ENCODE results near the gene COG5. TPM values are rescaled to one million over a fixed set of nuclear protein-coding genes. Genes with fewer than 3 reads are reported as not detected.

Gene COG5
- total RNA-seq = 34.7 and 59.9 TPM in 2 replicates

- DNase-seq = peak; percentile 90
These were observed at the start of gene COG5, which contains the start of gene DUS4L for GRCh38 chr7:107563775-107564552. Gene COG5, minus strand, starts transcription at chr7:107563920. Its CDS starts 24 bp downstream, at chr7:107563896. Gene DUS4L, plus strand, starts transcription at chr7:107563971. Its CDS starts 3,100 bp downstream, at chr7:107567071.

- DNase-seq = no peak
These were observed 49.7 kb upstream of the COG5 start for GRCh38 chr7:107613439-107613838.

GRCh38 chr7:107610323-107610722 lies 46.6 kb upstream of the COG5 start:
- DNase-seq = no peak

GRCh38 chr7:107609811-107610261 lies 46.1 kb upstream of the COG5 start:
- DNase-seq = peak; percentile 33

GRCh38 chr7:107606303-107606702 lies 42.6 kb upstream of the COG5 start:
- DNase-seq = no peak

GRCh38 chr7:107605218-107605815 lies 41.6 kb upstream of the COG5 start:
- DNase-seq = no peak

- no peak for DNase-seq
These were observed 37.1 kb upstream of the COG5 start for GRCh38 chr7:107600816-107601215.

- DNase-seq = no peak
These were observed 35.5 kb upstream of the COG5 start for GRCh38 chr7:107599262-107599661.

GRCh38 chr7:107597953-107598352 lies 34.2 kb upstream of the COG5 start:
- no peak for DNase-seq

GRCh38 chr7:107597582-107597916 lies 33.8 kb upstream of the COG5 start:
- DNase-seq = no peak

GRCh38 chr7:107596881-107597581 lies 33.3 kb upstream of the COG5 start:
- peak; percentile 92 for DNase-seq

GRCh38 chr7:107594961-107595737 lies 31.4 kb upstream of the COG5 start:
- peak; percentile 96 for DNase-seq

GRCh38 chr7:107593025-107593410 lies 29.3 kb upstream of the COG5 start:
- DNase-seq = no peak

- no peak for DNase-seq
These were observed 28.8 kb upstream of the COG5 start for GRCh38 chr7:107592361-107593024.

- DNase-seq = no peak
These were observed 27.7 kb upstream of the COG5 start for GRCh38 chr7:107591421-107591820.

GRCh38 chr7:107588529-107589130 lies 24.9 kb upstream of the COG5 start:
- DNase-seq = no peak

- no peak for DNase-seq
These were observed 21.0 kb upstream of the COG5 start for GRCh38 chr7:107584716-107585115.

GRCh38 chr7:107582875-107583274 lies 19.2 kb upstream of the COG5 start:
- DNase-seq = no peak

GRCh38 chr7:107581387-107582013 lies 17.8 kb upstream of the COG5 start:
- DNase-seq = no peak

GRCh38 chr7:107580716-107581383 lies 17.1 kb upstream of the COG5 start:
- no peak for DNase-seq

All from dermis blood vessel endothelial cell (primary cell).